Smooth muscle cell (in vitro differentiated cells): ENCODE data around the gene MACF1. TPM values are rescaled to one million over a fixed set of nuclear protein-coding genes. Genes with fewer than 3 reads are reported as not detected.

Experiments used
- DNase-seq: peaks from one replicate; lab custom pipeline; 2025; ENCODE audit not compliant: unreplicated experiment; lab: John Stamatoyannopoulos, UW
- H2AFZ ChIP-seq: fragments of 200-600 bp; sonication (generic); 2 replicates; pipeline ENCODE4 v1.6.0; 2016; ENCODE audit warnings: antibody characterized with exemption, low read depth, mild to moderate bottlenecking
- H3F3A ChIP-seq: fragments of 200-600 bp; sonication (generic); 2 replicates; pipeline ENCODE4 v1.6.0; 2017; ENCODE audit warnings: antibody characterized with exemption, low read depth
- H3K27ac ChIP-seq: fragments of 200-600 bp; sonication (generic); 2 replicates; pipeline ENCODE4 v1.5.1; 2016; ENCODE audit warnings: low read depth, mild to moderate bottlenecking
- H3K27me3 ChIP-seq: fragments of 200-600 bp; sonication (generic); 2 replicates; pipeline ENCODE4 v1.6.1; 2016; ENCODE audit warnings: low read depth, mild to moderate bottlenecking
- H3K36me3 ChIP-seq: fragments of 200-600 bp; sonication (generic); 2 replicates; pipeline ENCODE4 v1.5.1; 2016; ENCODE audit warnings: low read depth
- H3K4me1 ChIP-seq: fragments of 200-600 bp; sonication (generic); 2 replicates; pipeline ENCODE4 v1.5.1; 2016; ENCODE audit warnings: low read depth
- H3K4me2 ChIP-seq: fragments of 200-600 bp; sonication (generic); 2 replicates; pipeline ENCODE4 v1.6.0; 2016; ENCODE audit warnings: mild to moderate bottlenecking
- H3K4me3 ChIP-seq: fragments of 200-600 bp; sonication (generic); 2 replicates; pipeline ENCODE4 v1.5.1; 2016; ENCODE audit warnings: mild to moderate bottlenecking
- H3K79me2 ChIP-seq: fragments of 200-600 bp; sonication (generic); 2 replicates; pipeline ENCODE4 v1.6.0; 2016; ENCODE audit warnings: low read depth, mild to moderate bottlenecking
- H3K9ac ChIP-seq: fragments of 200-600 bp; sonication (generic); 2 replicates; pipeline ENCODE4 v1.6.0; 2016; ENCODE audit warnings: low read depth
- H3K9me3 ChIP-seq: fragments of 200-600 bp; sonication (generic); replicated peaks from 2 replicates; pipeline ENCODE4 v1.5.1; 2016; ENCODE audit warnings: low read depth
- H4K20me1 ChIP-seq: fragments of 200-600 bp; sonication (generic); 2 replicates; pipeline ENCODE4 v1.6.0; 2016; ENCODE audit warnings: low read depth
- WGBS: methylation state at CpG from one replicate; pipeline ENCODE4 v1.1.7; 2016; ENCODE audit warnings: low lambda C conversion rate; 5-methylcytosine and 5-hydroxymethylcytosine counted together
- polyA plus RNA-seq: library from polyadenylated mRNA; unstranded; fragments of >200 nt; fragmentation: Nextera tagmentation; extraction: Ambion mirVana; gene quantifications from 2 replicates; pipeline ENCODE4 v1.2.1, GENCODE V29; 2016
- total RNA-seq: library from RNA; depleted of rRNA; stranded (reverse); fragments of >200 nt; gene quantifications from 2 replicates; pipeline ENCODE4 v1.2.3, GENCODE V29; 2014
- TF ChIP-seq, protein P1 (sequence below): fragments of 200-600 bp; sonication (generic); IDR thresholded peaks from 2 replicates; pipeline ENCODE4 v1.5.1; 2017; ENCODE audit warnings: borderline replicate concordance, mild to moderate bottlenecking, antibody characterized with exemption; ENCODE audit not compliant: insufficient read depth, poor library complexity, severe bottlenecking

Gene MACF1
- total and polyA plus RNA-seq, 2 experiments from 2014 or later, result 36.9 to 195 TPM

DNA sequence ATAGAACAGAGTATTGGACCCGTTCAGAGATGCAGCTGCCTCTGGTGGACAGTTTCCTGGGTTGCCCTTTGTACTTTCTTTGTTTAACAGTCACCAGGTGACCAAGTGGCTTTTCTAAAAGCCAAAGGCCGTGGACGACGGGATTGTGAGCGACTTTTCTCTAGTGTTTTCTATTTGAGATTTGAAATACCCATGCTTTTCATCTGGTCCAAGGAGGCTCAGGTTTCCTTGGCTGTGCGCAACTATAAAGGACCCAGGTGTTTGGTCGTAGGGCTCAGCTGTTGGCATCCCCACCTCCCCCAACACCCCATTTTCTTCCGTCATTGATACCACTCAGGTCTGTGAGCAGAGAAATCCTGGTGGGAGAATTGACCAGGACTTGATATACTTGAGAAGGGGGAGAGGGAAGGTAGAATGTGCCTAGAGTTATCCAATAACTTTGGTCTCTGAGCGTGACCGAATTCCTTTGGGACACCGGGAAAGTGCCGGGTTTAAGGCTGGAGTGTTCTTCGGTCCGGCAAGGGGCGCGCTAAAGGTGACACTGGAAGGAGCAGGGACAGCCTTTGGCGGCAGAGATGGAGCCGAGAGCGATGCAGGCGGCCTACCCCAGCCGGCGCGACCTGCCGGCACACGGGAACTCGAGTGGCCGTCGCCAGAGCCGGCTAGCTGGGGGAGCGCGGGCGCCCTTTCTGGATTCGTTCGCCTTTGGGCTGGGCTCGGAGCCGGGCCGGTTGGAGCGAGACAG is 203.6 kb downstream of the MACF1 start:
- Histone ChIP-seq H3K27ac (peak overlapping the region; percentile 75), H3K4me1 (peaks cover 44% of the 10 kb centered on the region), H4K20me1 (peaks cover 74% of the 10 kb centered on the region), H3K36me3 (no peaks in the 10 kb centered on the region), H2AFZ (no peak overlapping the region), H3K9me3 (no peaks in the 10 kb centered on the region), H3K79me2 (peaks cover 64% of the 10 kb centered on the region), H3F3A (peaks cover 27% of the 10 kb centered on the region), H3K27me3 (no peaks in the 10 kb centered on the region), H3K4me2 (peak overlapping the region; percentile 95), H3K4me3 (peak overlapping the region; percentile 91), H3K9ac (peak overlapping the region; percentile 73)
- WGBS, result 4% methylated on average over 35 of the region's 38 CpGs
- TF ChIP-seq, protein P1, sequence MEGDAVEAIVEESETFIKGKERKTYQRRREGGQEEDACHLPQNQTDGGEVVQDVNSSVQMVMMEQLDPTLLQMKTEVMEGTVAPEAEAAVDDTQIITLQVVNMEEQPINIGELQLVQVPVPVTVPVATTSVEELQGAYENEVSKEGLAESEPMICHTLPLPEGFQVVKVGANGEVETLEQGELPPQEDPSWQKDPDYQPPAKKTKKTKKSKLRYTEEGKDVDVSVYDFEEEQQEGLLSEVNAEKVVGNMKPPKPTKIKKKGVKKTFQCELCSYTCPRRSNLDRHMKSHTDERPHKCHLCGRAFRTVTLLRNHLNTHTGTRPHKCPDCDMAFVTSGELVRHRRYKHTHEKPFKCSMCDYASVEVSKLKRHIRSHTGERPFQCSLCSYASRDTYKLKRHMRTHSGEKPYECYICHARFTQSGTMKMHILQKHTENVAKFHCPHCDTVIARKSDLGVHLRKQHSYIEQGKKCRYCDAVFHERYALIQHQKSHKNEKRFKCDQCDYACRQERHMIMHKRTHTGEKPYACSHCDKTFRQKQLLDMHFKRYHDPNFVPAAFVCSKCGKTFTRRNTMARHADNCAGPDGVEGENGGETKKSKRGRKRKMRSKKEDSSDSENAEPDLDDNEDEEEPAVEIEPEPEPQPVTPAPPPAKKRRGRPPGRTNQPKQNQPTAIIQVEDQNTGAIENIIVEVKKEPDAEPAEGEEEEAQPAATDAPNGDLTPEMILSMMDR, result no peak
- DNase-seq, result no peak

DNA sequence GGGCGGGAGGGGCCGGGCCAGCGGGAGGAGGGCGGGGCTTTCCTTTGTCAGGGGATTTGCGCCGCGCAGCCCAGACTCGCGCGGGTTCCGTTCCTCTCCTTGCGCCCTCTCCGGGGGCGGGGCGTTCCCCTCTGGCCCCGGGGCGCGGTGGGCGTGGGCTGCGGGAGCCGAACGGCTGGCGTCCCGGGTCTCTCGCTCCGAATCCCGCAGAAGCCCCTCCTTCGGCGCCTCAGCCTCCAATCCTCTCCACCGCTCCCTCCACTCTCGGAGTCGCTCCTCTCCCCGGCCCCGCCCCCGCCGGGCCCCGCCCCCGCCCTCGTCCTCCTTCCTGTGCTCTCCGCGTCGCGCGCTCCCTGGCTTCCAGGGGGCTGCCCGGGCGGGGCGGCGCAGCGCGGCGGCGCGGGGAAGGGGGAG is 204.2 kb downstream of the MACF1 start:
- no peak overlapping the region for H2AFZ ChIP-seq
- no peaks in the 10 kb centered on the region for H3K9me3 ChIP-seq
- no peaks in the 10 kb centered on the region for H3K36me3 ChIP-seq
- DNase-seq, result peak; percentile 88
- H3K27me3 ChIP-seq, result no peaks in the 10 kb centered on the region
- peaks cover 27% of the 10 kb centered on the region for H3F3A ChIP-seq
- peak overlapping the region; percentile 91 for H3K4me3 ChIP-seq
- H3K4me1 ChIP-seq, result peaks cover 44% of the 10 kb centered on the region
- H3K79me2 ChIP-seq, result peaks cover 58% of the 10 kb centered on the region
- no CpG with 5 or more reads among the region's 53 CpGs for WGBS
- TF ChIP-seq, protein P1, result no peak
- peak overlapping the region; percentile 73 for H3K9ac ChIP-seq
- peak overlapping the region; percentile 95 for H3K4me2 ChIP-seq
- H3K27ac ChIP-seq, result peak overlapping the region; percentile 75
- peaks cover 76% of the 10 kb centered on the region for H4K20me1 ChIP-seq

DNA sequence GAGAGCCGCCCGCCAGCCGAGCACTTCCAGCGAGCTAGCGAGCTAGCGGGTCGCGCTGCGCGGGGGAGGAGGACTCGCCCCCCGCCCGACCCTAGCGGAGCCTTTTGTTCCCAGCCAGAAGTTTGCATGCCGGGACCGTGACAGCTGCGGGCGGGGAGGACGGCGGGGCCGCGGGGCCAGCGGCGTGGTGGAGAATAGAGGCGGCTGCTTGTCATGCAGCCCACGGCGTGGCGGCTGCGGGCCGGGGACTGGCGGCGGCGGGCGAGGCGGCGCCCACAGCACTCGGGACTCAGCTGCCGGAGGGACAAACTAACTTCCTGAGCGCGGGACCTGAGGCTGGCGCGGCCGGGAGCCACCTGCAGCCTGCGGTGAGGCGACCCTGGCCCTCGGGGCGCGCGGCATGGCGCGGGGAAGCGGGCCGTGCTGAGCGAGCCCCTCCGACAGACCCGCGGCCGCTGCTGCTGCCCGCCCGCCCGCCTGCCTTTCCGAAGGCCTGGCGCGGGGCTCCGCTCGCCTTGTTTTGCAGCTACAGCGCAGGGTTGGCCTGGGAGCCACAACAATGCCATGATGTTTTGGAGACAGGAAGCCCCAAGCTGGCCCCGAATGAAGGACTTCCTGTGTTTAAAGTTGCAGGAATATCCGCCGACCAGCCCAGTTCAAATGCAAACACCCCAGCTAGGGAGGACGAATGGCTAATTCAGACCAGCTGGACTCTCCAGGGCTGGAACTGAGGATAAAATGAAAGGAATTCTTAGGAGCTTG is 204.7 kb downstream of the MACF1 start:
- H3K4me2 ChIP-seq, result peak overlapping the region; percentile 95
- peak overlapping the region; percentile 75 for H3K27ac ChIP-seq
- peak overlapping the region; percentile 91 for H3K4me3 ChIP-seq
- no peaks in the 10 kb centered on the region for H3K27me3 ChIP-seq
- H3K79me2 ChIP-seq, result peaks cover 59% of the 10 kb centered on the region
- peaks cover 27% of the 10 kb centered on the region for H3F3A ChIP-seq
- 1% methylated on average over 50 of the region's 71 CpGs for WGBS
- peak overlapping the region; percentile 60 for H3K9ac ChIP-seq
- no peaks in the 10 kb centered on the region for H3K9me3 ChIP-seq
- H3K4me1 ChIP-seq, result peaks cover 49% of the 10 kb centered on the region
- H3K36me3 ChIP-seq, result no peaks in the 10 kb centered on the region
- TF ChIP-seq, protein P1, result no peak
- H2AFZ ChIP-seq, result no peak overlapping the region
- H4K20me1 ChIP-seq, result peaks cover 81% of the 10 kb centered on the region
- DNase-seq, result no peak
